CD4-positive, alpha-beta memory T cell (primary cell): ENCODE results near the gene MYCBPAP. TPM values are rescaled to one million over a fixed set of nuclear protein-coding genes. Genes with fewer than 3 reads are reported as not detected.
"Not testable (repeated sequence)": the region's sequence is repeated elsewhere in the genome, so short reads cannot be mapped to it uniquely, and the experiment has no call there.

Experiments
- CTCF ChIA-PET: fragments of 350-600 bp; sonication (Branson Sonifier 250); formaldehyde crosslinking; loops from one replicate; lab custom pipeline; 2021; ENCODE audit warnings: inconsistent platforms; ENCODE audit not compliant: partially characterized antibody; lab: Charles Lee
- POLR2A ChIA-PET: fragments of 350-600 bp; sonication (Branson Sonifier 250); formaldehyde crosslinking; loops from one replicate; lab custom pipeline; 2021; ENCODE audit not compliant: partially characterized antibody; lab: Charles Lee
- DNase-seq, 5 donors: peaks; one replicate each; pipeline versions ENCODE4 v3.0.0 to v3.0.0-alpha.2; 2020 to 2022; ENCODE audit warnings: mixed read lengths in 1 of 5
- H3K27ac ChIP-seq: one replicate; pipeline ENCODE4 v1.7.0; 2013; ENCODE audit warnings: low read depth, low read length
- H3K27me3 ChIP-seq: 2 replicates; pipeline ENCODE4 v1.7.0; 2013; ENCODE audit warnings: mild to moderate bottlenecking, low read length, moderate library complexity; ENCODE audit not compliant: insufficient read depth
- H3K36me3 ChIP-seq: 2 replicates; pipeline ENCODE4 v1.7.0; 2013; ENCODE audit warnings: mild to moderate bottlenecking, low read length, moderate library complexity; ENCODE audit not compliant: insufficient read depth
- H3K4me1 ChIP-seq: 2 replicates; pipeline ENCODE4 v1.7.0; 2013; ENCODE audit warnings: mild to moderate bottlenecking, low read length, moderate library complexity; ENCODE audit not compliant: insufficient read depth
- H3K4me3 ChIP-seq, 2 donors: one replicate each; pipeline ENCODE4 v1.7.0; 2013; ENCODE audit warnings: low read length in 2 of 2, mild to moderate bottlenecking in 1 of 2
- H3K9me3 ChIP-seq, 2 donors: one replicate each; pipeline ENCODE4 v1.7.0; 2013; ENCODE audit warnings: low read length in 2 of 2, control low read depth in 1 of 2; ENCODE audit not compliant: control insufficient read depth in 1 of 2
- H3K27ac Mint-ChIP-seq, 7 donors: one replicate each; pipeline ENCODE4 v1.8.0; 2020 to 2021; ENCODE audit warnings: mixed read lengths in 7 of 7, mild to moderate bottlenecking in 6 of 7, inconsistent platforms in 3 of 7, moderate library complexity in 3 of 7
- H3K27me3 Mint-ChIP-seq, 2 donors: one replicate each; pipeline ENCODE4 v1.8.0; 2020 to 2021; ENCODE audit warnings: mixed read lengths in 2 of 2
- H3K36me3 Mint-ChIP-seq, 2 donors: one replicate each; pipeline ENCODE4 v1.8.0; 2020 to 2021; ENCODE audit warnings: mixed read lengths in 2 of 2, inconsistent platforms in 1 of 2, mild to moderate bottlenecking in 1 of 2
- H3K4me1 Mint-ChIP-seq, 4 donors: one replicate each; pipeline ENCODE4 v1.8.0; 2020 to 2021; ENCODE audit warnings: mixed read lengths in 4 of 4, mild to moderate bottlenecking in 1 of 4
- H3K4me3 Mint-ChIP-seq, 8 donors: one replicate each; pipeline ENCODE4 v1.8.0; 2020 to 2021; ENCODE audit warnings: mixed read lengths in 8 of 8, mild to moderate bottlenecking in 7 of 8, moderate library complexity in 6 of 8, inconsistent platforms in 3 of 8
- H3K9me3 Mint-ChIP-seq, 8 donors: one replicate each; pipeline ENCODE4 v1.8.0; 2020 to 2021; ENCODE audit warnings: mixed read lengths in 8 of 8, mild to moderate bottlenecking in 5 of 8, inconsistent platforms in 3 of 8, moderate library complexity in 1 of 8
- intact Hi-C: fragments of 100-400 bp; cut with micrococcal nuclease; formaldehyde crosslinking; loops from one replicate; pipeline ENCODE4 v1.15.1; 2023
- polyA plus RNA-seq, 2 donors: library from polyadenylated mRNA; unstranded; fragments of 300-500 nt; fragmentation: Illumina TruSeq; gene quantifications; one replicate each; pipeline ENCODE4 v1.2.3, GENCODE V29; 2021
- total RNA-seq, 2 experiments: library from RNA; stranded (reverse); gene quantifications; one replicate each; pipeline ENCODE4 v1.2.3, GENCODE V29; 2021

Gene MYCBPAP
- total and polyA plus RNA-seq, 4 experiments from 2014 or later: 0.24 to 6.8 (median 5.3) TPM; not detected in 1

GRCh38 chr17:50472761-50473161 lies 35.5 kb upstream of the MYCBPAP start:
- H3K36me3 ChIP-seq, H3K4me1 ChIP-seq, H3K27ac Mint-ChIP-seq, POLR2A ChIA-PET, H3K4me3 ChIP-seq, intact Hi-C loops, H3K27ac ChIP-seq, H3K36me3 Mint-ChIP-seq, H3K4me3 Mint-ChIP-seq, H3K9me3 Mint-ChIP-seq, DNase-seq, H3K9me3 ChIP-seq: not testable (repeated sequence)
- H3K27me3 Mint-ChIP-seq: peaks cover 10 to 13% of the 10 kb centered on the region in 2 donors
- peaks cover 17% of the 10 kb centered on the region for H3K27me3 ChIP-seq
- peaks cover under 1 to 11% (median 4%) of the 10 kb centered on the region in 4 donors for H3K4me1 Mint-ChIP-seq
- CTCF ChIA-PET: interaction anchor here (1.0 kb wide), 1 partner anchor 9 kb away, joined by 3 read pairs; no protein-coding TSS in a partner anchor

GRCh38 chr17:50473901-50474300 lies 34.3 kb upstream of the MYCBPAP start:
- H3K27me3 Mint-ChIP-seq: peaks cover 4 to 7% of the 10 kb centered on the region in 2 donors
- H3K4me1 Mint-ChIP-seq: peaks cover 5 to 12% (median 6%) of the 10 kb centered on the region in 4 donors
- peak overlapping the region in 2 of 7 donors; percentile 24 to 51 for H3K27ac Mint-ChIP-seq
- intact Hi-C loops: no loop called here
- POLR2A ChIA-PET: no interaction called here
- no peaks in the 10 kb centered on the region for H3K36me3 Mint-ChIP-seq
- Histone ChIP-seq H3K9me3 (no peaks in the 10 kb centered on the region), H3K36me3 (no peaks in the 10 kb centered on the region), H3K4me3 (no peak overlapping the region), H3K4me1 (peaks cover 9% of the 10 kb centered on the region), H3K27ac (no peak overlapping the region), H3K27me3 (peaks cover 9% of the 10 kb centered on the region)
- no peak for DNase-seq
- H3K9me3 Mint-ChIP-seq: no peaks in the 10 kb centered on the region
- CTCF ChIA-PET: interaction anchor here (0.8 kb wide), 1 partner anchor 77 kb away, joined by 3 read pairs; the partner anchor contains the start of gene LRRC59
- no peak overlapping the region for H3K4me3 Mint-ChIP-seq

DNA sequence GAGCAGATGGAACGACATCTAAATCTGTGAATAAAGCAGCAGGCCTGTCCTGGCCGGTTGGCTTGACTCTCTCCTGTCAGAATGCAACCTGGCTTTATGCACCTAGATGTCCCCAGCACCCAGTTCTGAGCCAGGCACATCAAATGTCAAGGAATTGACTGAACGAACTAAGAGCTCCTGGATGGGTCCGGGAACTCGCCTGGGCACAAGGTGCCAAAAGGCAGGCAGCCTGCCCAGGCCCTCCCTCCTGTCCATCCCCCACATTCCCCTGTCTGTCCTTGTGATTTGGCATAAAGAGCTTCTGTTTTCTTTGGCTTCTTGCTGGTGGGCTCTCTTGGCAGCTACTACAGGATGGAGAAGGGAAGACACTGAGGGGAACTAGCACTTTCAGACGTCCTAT lies 33.7 kb upstream of the MYCBPAP start:
- H3K9me3 ChIP-seq: no peaks in the 10 kb centered on the region
- no peak overlapping the region for H3K27ac ChIP-seq
- Mint-ChIP-seq H3K4me3 (no peak overlapping the region), H3K36me3 (peaks cover 0 to 4% of the 10 kb centered on the region in 2 donors), H3K9me3 (no peaks in the 10 kb centered on the region), H3K27ac (no peak overlapping the region), H3K4me1 (peaks cover 6 to 16% (median 9%) of the 10 kb centered on the region in 4 donors), H3K27me3 (peaks cover 4 to 7% of the 10 kb centered on the region in 2 donors)
- DNase-seq: no peak
- peaks cover 9% of the 10 kb centered on the region for H3K4me1 ChIP-seq
- CTCF ChIA-PET: no interaction called here
- H3K4me3 ChIP-seq: no peak overlapping the region
- POLR2A ChIA-PET: no interaction called here
- intact Hi-C loops: no loop called here
- no peaks in the 10 kb centered on the region for H3K36me3 ChIP-seq
- H3K27me3 ChIP-seq: peaks cover 3% of the 10 kb centered on the region

DNA sequence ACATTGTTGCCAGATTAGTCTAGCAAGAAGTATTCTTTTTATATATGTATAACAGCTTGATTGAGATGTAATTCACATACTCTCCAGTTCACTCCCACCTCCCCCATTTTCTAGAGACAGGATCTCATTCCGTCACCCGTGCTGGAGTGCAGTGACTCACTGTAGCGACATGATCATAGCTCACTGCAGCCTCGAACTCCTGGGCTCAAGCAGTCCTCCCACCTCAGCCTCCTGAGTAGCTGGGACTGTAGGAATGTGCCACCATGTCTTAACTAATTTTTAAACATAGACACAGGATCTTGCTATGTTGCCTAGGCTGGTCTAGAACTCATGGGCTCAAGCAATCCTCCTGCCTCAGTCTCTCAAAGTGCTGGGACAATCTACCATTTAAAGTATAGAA lies 32.9 kb upstream of the MYCBPAP start:
- peaks cover 4 to 7% of the 10 kb centered on the region in 2 donors for H3K27me3 Mint-ChIP-seq
- H3K4me3 Mint-ChIP-seq: no peak overlapping the region
- Histone ChIP-seq H3K36me3 (no peaks in the 10 kb centered on the region), H3K27me3 (no peaks in the 10 kb centered on the region), H3K4me1 (peaks cover 17% of the 10 kb centered on the region), H3K9me3 (no peaks in the 10 kb centered on the region), H3K4me3 (no peak overlapping the region), H3K27ac (no peak overlapping the region)
- peaks cover 11 to 23% (median 16%) of the 10 kb centered on the region in 4 donors for H3K4me1 Mint-ChIP-seq
- CTCF ChIA-PET: no interaction called here
- POLR2A ChIA-PET: no interaction called here
- intact Hi-C loops: loop anchor here (5.0 kb wide), 1 partner anchor 232 kb away; the partner anchor contains the start of gene ANKRD40
- peak overlapping the region in 1 of 7 donors; percentile 55 for H3K27ac Mint-ChIP-seq
- peaks cover 0 to 8% of the 10 kb centered on the region in 2 donors for H3K36me3 Mint-ChIP-seq
- no peaks in the 10 kb centered on the region for H3K9me3 Mint-ChIP-seq
- no peak for DNase-seq

DNA sequence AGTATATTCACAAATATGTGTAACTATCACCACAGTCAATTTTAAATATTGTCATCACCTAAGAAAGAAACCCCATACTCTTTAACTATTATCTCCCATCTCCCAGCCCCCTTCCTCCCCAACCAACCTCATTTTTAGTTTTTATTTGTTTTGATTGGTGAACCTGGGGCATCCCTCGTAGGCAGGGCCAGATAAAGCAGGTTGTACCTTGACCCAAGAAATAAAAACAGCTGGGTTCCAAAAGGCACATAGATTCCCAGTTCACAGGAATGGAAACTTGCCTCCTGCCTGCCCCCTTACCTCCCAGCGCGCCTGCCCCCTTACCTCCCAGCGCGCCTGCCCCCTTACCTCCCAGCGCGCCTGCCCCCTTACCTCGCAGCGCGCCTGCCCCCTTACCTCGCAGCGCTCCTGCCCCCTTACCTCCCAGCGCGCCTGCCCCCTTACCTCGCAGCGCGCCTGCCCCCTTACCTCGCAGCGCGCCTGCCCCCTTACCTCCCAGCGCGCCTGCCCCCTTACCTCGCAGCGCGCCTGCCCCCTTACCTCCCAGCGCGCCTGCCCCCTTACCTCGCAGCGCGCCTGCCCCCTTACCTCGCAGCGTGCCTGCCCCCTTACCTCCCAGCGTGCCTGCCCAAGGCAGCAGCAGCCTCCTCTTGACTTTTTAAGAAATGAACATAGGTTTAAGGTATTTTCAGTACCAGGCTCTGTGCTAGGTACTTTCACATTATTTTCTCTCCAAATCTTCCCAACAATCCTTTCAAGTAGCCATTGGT lies 32.3 kb upstream of the MYCBPAP start:
- H3K36me3 ChIP-seq, H3K27me3 ChIP-seq, H3K4me3 ChIP-seq, DNase-seq, H3K9me3 Mint-ChIP-seq, H3K27me3 Mint-ChIP-seq, H3K27ac ChIP-seq, H3K9me3 ChIP-seq: not testable (repeated sequence)
- H3K4me3 Mint-ChIP-seq: peak overlapping the region in 1 of 8 donors; percentile 0
- intact Hi-C loops: loop anchor here (5.0 kb wide), 1 partner anchor 231 kb away; the partner anchor contains the start of gene ANKRD40
- ChIA-PET POLR2A (interaction anchor here (0.6 kb wide), 1 partner anchor 314 kb away, joined by 3 read pairs; no protein-coding TSS in a partner anchor), CTCF (interaction anchor here (1.5 to 1.8 kb wide), 2 partner anchors 8 to 79 kb away, joined by 4 to 5 read pairs; partner anchors contain the start of gene LRRC59)
- peaks cover 11 to 25% (median 20%) of the 10 kb centered on the region in 4 donors for H3K4me1 Mint-ChIP-seq
- peaks cover 19% of the 10 kb centered on the region for H3K4me1 ChIP-seq
- peaks cover 0 to 10% of the 10 kb centered on the region in 2 donors for H3K36me3 Mint-ChIP-seq
- peak overlapping the region in 1 of 7 donors; percentile 38 for H3K27ac Mint-ChIP-seq

DNA sequence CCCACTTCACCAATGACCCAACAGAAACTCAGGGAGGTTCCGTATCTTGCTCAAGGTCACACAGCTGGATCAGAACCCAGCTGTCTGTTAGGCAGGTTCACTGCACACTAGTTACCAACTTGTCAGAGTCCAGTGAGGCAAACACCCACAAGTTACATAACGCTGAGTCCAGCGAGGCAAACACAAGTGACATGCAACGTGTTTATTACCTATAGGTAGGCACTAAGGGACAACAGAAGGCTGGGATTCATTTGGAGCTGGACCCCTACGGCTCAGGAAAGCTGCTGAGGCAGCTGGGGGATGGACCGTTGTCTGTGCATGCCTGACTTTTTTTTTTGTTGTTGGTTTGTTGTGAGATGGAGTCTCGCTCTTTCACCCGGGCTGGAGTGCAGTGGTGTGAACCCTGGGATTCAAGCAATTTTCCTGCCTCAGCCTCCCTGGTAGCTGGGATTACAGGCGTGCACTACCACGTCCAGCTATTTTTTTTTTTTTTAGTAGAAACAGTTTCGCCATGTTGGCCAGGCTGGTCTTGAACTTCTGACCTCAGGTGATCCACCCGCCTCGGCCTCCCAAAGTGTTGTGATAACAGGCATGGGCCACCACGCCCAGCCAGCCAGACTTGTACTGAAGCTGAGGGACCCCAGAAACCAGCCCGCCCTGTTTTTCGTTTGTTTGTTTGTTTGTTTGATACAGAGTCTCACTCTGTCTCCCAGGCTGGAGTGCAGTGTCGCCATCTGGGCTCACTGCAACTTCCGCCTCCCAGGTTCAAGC lies 31.5 kb upstream of the MYCBPAP start:
- H3K36me3 Mint-ChIP-seq: peaks cover 0 to 10% of the 10 kb centered on the region in 2 donors

More for the DNA sequence above, 31.5 kb upstream of the MYCBPAP start:
- intact Hi-C loops: loop anchor here (5.0 kb wide), 1 partner anchor 231 kb away; the partner anchor contains the start of gene ANKRD40
- Mint-ChIP-seq H3K4me1 (peaks cover 11 to 25% (median 20%) of the 10 kb centered on the region in 4 donors), H3K9me3 (no peaks in the 10 kb centered on the region), H3K27me3 (peaks cover 3 to 4% of the 10 kb centered on the region in 2 donors), H3K27ac (peak overlapping the region in 1 of 7 donors; percentile 38), H3K4me3 (peak overlapping the region in 3 of 8 donors; percentile 0 to 39 (median 39))
- H3K4me3 ChIP-seq: no peak overlapping the region
- DNase-seq: no peak
- H3K27ac ChIP-seq: no peak overlapping the region
- peaks cover 19% of the 10 kb centered on the region for H3K4me1 ChIP-seq
- CTCF ChIA-PET: interaction anchor here (1.5 to 1.8 kb wide), 2 partner anchors 9 to 79 kb away, joined by 4 to 5 read pairs; partner anchors contain the start of gene LRRC59
- POLR2A ChIA-PET: interaction anchor here (0.6 kb wide), 1 partner anchor 315 kb away, joined by 3 read pairs; no protein-coding TSS in a partner anchor
- peaks cover 5% of the 10 kb centered on the region for H3K36me3 ChIP-seq
- H3K27me3 ChIP-seq: no peaks in the 10 kb centered on the region
- no peaks in the 10 kb centered on the region for H3K9me3 ChIP-seq
